Ascending aorta (tissue), 2 donors: ENCODE results near the gene CAND2. TPM values are rescaled to one million over a fixed set of nuclear protein-coding genes. Genes with fewer than 3 reads are reported as not detected.

Experiments used
- DNase-seq, 2 donors: peaks; one replicate each; pipeline ENCODE4 v3.0.0-alpha.2; 2019; ENCODE audit warnings: low spot score in 2 of 2
- H3K27ac ChIP-seq, 2 donors: fragments of 200-600 bp; sonication (generic); one replicate each; pipeline ENCODE4 v1.5.1; 2016 to 2017; ENCODE audit warnings: mild to moderate bottlenecking in 1 of 2
- H3K27me3 ChIP-seq: fragments of 200-600 bp; sonication (generic); one replicate; pipeline ENCODE4 v1.5.1; 2017
- H3K36me3 ChIP-seq, 2 donors: fragments of 200-600 bp; sonication (generic); one replicate each; pipeline ENCODE4 v1.5.1; 2016
- H3K4me1 ChIP-seq, 2 donors: fragments of 200-600 bp; sonication (generic); one replicate each; pipeline ENCODE4 v1.5.1; 2016 to 2017; ENCODE audit warnings: mild to moderate bottlenecking in 1 of 2
- H3K4me3 ChIP-seq, 2 donors: fragments of 200-600 bp; sonication (generic); one replicate each; pipeline ENCODE4 v1.5.1; 2016 to 2017; ENCODE audit warnings: mild to moderate bottlenecking in 1 of 2
- H3K9me3 ChIP-seq, 2 donors: fragments of 200-600 bp; sonication (generic); one replicate each; pipeline ENCODE4 v1.5.1; 2016
- intact Hi-C: fragments of 100-400 bp; cut with DNase I; formaldehyde crosslinking; loops from one replicate; pipeline ENCODE4 v1.15.1; 2023
- total RNA-seq: library from RNA; depleted of rRNA; stranded (reverse); fragments of >200 nt; gene quantifications from one replicate; pipeline ENCODE4 v1.1.0, GENCODE V29; 2016
- TF ChIP-seq, protein P1 (sequence below), 3 experiments: fragments of 200-600 bp in 2 of 3; fragments of 450-650 bp in 1 of 3; sonication (generic) in 2 of 3; IDR thresholded peaks; one replicate each; pipeline ENCODE4 v1.5.1; 2016 to 2019; ENCODE audit warnings: antibody characterized with exemption in 3 of 3, mild to moderate bottlenecking in 1 of 3, moderate library complexity in 1 of 3

CAND2 gene
- total RNA-seq, 1 donor from 2014 or later = 14.4 TPM

DNA sequence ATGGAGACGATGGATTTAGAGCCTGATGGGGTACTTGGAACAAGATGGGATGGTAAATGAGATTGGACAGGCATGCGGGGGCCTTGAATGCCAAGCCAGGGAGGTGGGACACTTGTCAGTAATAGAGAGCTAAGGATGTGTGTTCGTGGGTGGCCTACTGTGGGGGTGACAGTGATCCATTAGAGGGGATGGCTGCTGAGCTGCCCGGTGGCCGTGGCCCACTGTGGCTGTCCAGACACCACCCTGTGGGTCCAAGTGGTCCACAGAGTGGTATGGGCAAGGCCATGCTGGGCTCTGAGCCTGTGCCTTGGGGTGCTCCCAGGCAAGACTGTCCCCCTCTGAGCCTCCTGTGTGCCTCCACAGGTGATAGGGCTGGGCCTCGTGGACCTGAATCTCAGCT, 17.5 kb downstream of the CAND2 start:
- no peaks in the 10 kb centered on the region for H3K27me3 ChIP-seq
- intact Hi-C loops = loop anchor here (5.0 kb wide), 2 partner anchors 107 to 677 kb away; no protein-coding TSS in a partner anchor
- no peak overlapping the region for H3K4me3 ChIP-seq
- H3K4me1 ChIP-seq = peaks cover 0 to 11% of the 10 kb centered on the region in 2 donors
- TF ChIP-seq, protein P1, sequence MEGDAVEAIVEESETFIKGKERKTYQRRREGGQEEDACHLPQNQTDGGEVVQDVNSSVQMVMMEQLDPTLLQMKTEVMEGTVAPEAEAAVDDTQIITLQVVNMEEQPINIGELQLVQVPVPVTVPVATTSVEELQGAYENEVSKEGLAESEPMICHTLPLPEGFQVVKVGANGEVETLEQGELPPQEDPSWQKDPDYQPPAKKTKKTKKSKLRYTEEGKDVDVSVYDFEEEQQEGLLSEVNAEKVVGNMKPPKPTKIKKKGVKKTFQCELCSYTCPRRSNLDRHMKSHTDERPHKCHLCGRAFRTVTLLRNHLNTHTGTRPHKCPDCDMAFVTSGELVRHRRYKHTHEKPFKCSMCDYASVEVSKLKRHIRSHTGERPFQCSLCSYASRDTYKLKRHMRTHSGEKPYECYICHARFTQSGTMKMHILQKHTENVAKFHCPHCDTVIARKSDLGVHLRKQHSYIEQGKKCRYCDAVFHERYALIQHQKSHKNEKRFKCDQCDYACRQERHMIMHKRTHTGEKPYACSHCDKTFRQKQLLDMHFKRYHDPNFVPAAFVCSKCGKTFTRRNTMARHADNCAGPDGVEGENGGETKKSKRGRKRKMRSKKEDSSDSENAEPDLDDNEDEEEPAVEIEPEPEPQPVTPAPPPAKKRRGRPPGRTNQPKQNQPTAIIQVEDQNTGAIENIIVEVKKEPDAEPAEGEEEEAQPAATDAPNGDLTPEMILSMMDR (IDR thresholded peaks at IDR 0.05) = no peak
- H3K9me3 ChIP-seq = no peaks in the 10 kb centered on the region
- no peak for DNase-seq
- no peak overlapping the region for H3K27ac ChIP-seq
- peaks cover 48 to 56% of the 10 kb centered on the region in 2 donors for H3K36me3 ChIP-seq

DNA sequence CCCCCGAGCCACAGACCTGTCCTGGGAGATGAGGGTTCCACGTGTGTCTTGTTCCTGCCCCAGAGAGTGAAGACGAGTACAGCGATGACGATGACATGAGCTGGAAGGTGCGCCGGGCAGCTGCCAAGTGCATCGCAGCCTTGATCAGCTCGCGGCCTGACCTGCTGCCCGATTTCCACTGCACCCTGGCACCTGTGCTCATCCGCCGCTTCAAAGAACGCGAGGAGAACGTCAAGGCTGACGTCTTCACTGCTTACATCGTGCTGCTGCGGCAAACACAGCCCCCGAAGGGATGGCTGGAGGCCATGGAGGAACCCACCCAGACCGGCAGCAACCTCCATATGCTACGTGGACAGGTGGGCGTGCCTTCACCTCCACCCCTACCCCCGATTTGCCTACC, 18.6 kb downstream of the CAND2 start:
- H3K36me3 ChIP-seq = peaks cover 54 to 65% of the 10 kb centered on the region in 2 donors

DNA sequence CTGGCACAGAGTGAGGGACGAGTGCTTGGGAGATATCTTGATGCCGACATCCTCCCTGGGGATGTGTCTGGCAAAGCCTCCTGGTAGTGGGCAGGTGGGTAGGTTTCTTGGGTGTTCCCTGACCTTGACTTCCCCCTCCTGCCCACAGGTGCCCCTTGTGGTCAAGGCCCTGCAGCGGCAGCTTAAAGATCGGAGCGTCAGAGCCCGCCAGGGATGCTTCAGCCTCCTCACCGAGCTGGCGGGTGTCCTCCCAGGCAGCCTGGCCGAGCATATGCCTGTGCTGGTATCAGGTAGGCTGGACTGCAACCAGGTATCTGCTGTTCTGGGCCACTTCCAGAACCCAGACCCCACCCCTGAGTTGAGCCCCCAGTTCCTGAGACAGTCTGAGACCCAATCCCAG, 19.2 kb downstream of the CAND2 start:
- peaks cover 0 to 4% of the 10 kb centered on the region in 2 donors for H3K4me1 ChIP-seq
- H3K27me3 ChIP-seq = no peaks in the 10 kb centered on the region
- H3K9me3 ChIP-seq = no peaks in the 10 kb centered on the region
- no peak overlapping the region for H3K4me3 ChIP-seq
- no peak for DNase-seq
- TF ChIP-seq, protein P1 (IDR thresholded peaks at IDR 0.05) = no peak
- no peak overlapping the region for H3K27ac ChIP-seq
- H3K36me3 ChIP-seq = peaks cover 60 to 71% of the 10 kb centered on the region in 2 donors
- intact Hi-C loops = no loop called here

More for the DNA sequence above, 18.6 kb downstream of the CAND2 start:
- no peaks in the 10 kb centered on the region for H3K27me3 ChIP-seq
- TF ChIP-seq, protein P1 (IDR thresholded peaks at IDR 0.05) = no peak
- peaks cover 0 to 6% of the 10 kb centered on the region in 2 donors for H3K4me1 ChIP-seq
- no peaks in the 10 kb centered on the region for H3K9me3 ChIP-seq
- no peak for DNase-seq
- intact Hi-C loops = no loop called here
- H3K4me3 ChIP-seq = no peak overlapping the region
- H3K27ac ChIP-seq = no peak overlapping the region

DNA sequence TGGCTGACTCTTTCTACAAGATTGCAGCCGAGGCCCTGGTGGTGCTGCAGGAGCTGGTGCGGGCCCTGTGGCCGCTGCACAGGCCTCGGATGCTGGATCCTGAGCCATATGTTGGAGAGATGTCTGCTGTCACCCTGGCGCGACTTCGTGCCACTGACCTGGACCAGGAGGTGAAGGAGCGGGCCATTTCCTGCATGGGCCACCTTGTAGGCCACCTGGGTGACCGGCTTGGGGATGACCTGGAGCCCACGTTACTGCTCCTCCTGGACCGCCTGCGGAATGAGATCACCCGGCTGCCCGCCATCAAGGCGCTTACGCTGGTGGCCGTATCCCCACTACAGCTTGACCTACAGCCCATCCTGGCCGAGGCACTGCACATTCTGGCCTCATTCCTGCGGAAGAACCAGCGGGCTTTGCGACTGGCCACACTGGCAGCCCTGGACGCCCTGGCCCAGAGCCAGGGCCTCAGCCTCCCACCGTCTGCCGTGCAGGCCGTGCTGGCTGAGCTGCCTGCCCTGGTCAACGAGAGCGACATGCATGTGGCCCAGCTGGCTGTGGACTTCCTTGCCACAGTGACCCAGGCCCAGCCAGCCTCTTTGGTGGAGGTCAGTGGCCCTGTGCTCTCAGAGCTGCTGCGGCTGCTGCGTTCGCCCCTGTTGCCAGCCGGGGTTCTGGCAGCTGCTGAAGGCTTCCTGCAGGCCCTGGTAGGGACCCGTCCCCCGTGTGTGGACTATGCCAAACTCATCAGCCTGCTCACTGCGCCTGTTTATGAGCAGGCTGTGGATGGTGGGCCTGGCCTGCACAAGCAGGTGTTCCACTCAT, 20.3 kb downstream of the CAND2 start:
- H3K4me3 ChIP-seq = no peak overlapping the region
- H3K27me3 ChIP-seq = no peaks in the 10 kb centered on the region
- TF ChIP-seq, protein P1 (IDR thresholded peaks at IDR 0.05) = no peak
- peaks cover 61 to 79% of the 10 kb centered on the region in 2 donors for H3K36me3 ChIP-seq
- no peak for DNase-seq
- intact Hi-C loops = no loop called here
- no peaks in the 10 kb centered on the region for H3K9me3 ChIP-seq
- H3K27ac ChIP-seq = no peak overlapping the region
- no peaks in the 10 kb centered on the region for H3K4me1 ChIP-seq

DNA sequence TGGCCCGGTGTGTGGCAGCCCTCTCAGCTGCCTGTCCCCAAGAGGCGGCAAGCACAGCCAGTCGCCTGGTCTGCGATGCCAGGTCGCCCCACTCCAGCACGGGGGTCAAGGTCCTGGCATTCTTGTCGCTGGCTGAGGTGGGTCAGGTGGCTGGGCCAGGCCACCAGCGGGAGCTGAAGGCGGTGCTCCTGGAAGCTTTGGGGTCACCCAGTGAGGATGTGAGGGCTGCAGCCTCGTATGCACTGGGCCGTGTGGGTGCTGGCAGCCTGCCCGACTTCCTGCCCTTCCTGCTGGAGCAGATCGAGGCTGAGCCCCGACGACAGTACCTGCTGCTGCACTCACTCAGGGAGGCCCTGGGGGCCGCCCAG, 20.8 kb downstream of the CAND2 start:
- Histone ChIP-seq H3K4me3 (no peak overlapping the region), H3K36me3 (peaks cover 61 to 79% of the 10 kb centered on the region in 2 donors), H3K4me1 (no peaks in the 10 kb centered on the region), H3K9me3 (no peaks in the 10 kb centered on the region), H3K27ac (no peak overlapping the region), H3K27me3 (no peaks in the 10 kb centered on the region)
- TF ChIP-seq, protein P1 (IDR thresholded peaks at IDR 0.05) = no peak
- DNase-seq = no peak
- intact Hi-C loops = no loop called here
